Esophagus muscularis mucosa (tissue), 4 donors: ENCODE results near the gene YY1.

Experiments used
- CTCF ChIP-seq, 3 experiments: fragments of 200-600 bp in 2 of 3; fragments of 450-650 bp in 1 of 3; sonication (generic) in 2 of 3; IDR thresholded peaks; one replicate each; pipeline ENCODE4 v1.5.1; 2017 to 2019; ENCODE audit warnings: antibody characterized with exemption in 3 of 3, mild to moderate bottlenecking in 2 of 3, moderate library complexity in 1 of 3
- EP300 ChIP-seq: sonication (generic); formaldehyde crosslinking; IDR thresholded peaks from one replicate; pipeline ENCODE4 v1.6.1; 2017; ENCODE audit warnings: antibody characterized with exemption
- POLR2AphosphoS5 ChIP-seq, 2 donors: sonication (generic); formaldehyde crosslinking; IDR thresholded peaks; one replicate each; pipeline ENCODE4 v1.6.1; 2017; ENCODE audit warnings: antibody characterized with exemption in 2 of 2

GRCh38 chr14:100314724-100315123 lies 75.8 kb downstream of the YY1 start:
- TF ChIP-seq CTCF (IDR thresholded peaks at IDR 0.05) (no peak), EP300 (no peak), POLR2AphosphoS5 (IDR thresholded peaks at IDR 0.05) (no peak)
